Cardiac atrium fibroblast (primary cell): ENCODE results near the gene METTL17. TPM values are rescaled to one million over a fixed set of nuclear protein-coding genes. Genes with fewer than 3 reads are reported as not detected.

Experiments used
- total RNA-seq: library from RNA; depleted of rRNA; stranded (reverse); fragments of >200 nt; gene quantifications from 2 replicates; pipeline ENCODE4 v1.2.3, GENCODE V29; 2015

The METTL17 gene
- 36.8 and 104 TPM in 2 replicates for total RNA-seq

DNA sequence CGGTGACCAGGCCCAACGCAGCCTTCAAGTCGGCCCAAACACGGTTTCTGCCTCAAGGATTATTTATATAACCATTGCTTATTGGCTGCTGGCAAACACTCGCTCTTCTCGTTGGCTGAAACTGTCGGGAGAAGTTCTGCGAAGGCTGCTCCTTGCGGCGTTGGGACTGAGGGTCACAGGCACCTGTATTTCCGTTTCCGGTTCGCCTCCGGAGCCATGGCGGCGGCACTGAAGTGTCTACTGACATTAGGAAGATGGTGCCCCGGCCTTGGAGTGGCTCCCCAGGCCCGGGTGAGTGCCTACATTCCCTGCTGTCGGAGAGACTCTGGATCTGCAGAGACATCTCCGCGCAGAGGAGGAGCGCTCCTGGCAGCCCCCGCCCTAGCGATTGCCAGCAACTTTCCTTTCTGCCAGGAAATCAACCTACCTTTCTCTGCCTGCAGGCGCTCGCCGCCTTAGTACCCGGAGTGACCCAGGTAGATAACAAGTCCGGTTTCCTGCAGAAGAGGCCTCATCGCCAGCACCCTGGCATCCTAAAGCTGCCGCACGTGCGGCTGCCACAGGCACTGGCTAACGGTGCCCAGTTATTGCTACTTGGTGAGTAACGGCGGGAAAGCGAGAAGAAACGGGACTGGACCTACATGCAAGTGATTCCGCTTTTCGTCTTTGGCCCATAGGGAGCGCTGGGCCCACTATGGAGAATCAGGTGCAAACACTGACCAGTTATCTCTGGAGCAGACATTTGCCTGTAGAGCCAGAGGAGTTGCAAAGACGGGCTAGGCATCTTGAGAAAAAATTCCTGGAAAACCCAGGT is at the start of gene METTL17:
Gene METTL17, plus strand, starts transcription at position 194 of the 814 bp plus-strand sequence. Its CDS starts 23 bp downstream, at position 217.

GRCh38 chr14:20954736-20955537 is 34.8 kb upstream of the METTL17 start, which contains the start of gene RNASE2:
Gene RNASE2 (plus strand): TSS chr14:20955487. CDS start chr14:20955772, 285 bp downstream.

GRCh38 chr14:20998674-20999366 is 9.0 kb downstream of the METTL17 start, which contains the start of gene SLC39A2:
Gene SLC39A2 (plus strand): TSS chr14:20999293. CDS start chr14:20999447, 154 bp downstream.

GRCh38 chr14:21024585-21025370 is 35.0 kb downstream of the METTL17 start, which contains the start of gene NDRG2:
Gene NDRG2 (minus strand): TSS chr14:21025061. CDS start chr14:21023315, 1,746 bp downstream.

GRCh38 chr14:21029917-21030316 is 40.1 kb downstream of the METTL17 start, which contains the start of gene TPPP2:
Gene TPPP2 (plus strand): TSS chr14:21030217. CDS start chr14:21030582, 365 bp downstream.

GRCh38 chr14:21034707-21035106 is 44.9 kb downstream of the METTL17 start, which contains the start of gene RNASE13:
Gene RNASE13 (minus strand): TSS chr14:21034807. CDS start chr14:21034288, 519 bp downstream.

GRCh38 chr14:21041676-21042433 is 52.1 kb downstream of the METTL17 start, which contains the start of gene RNASE7:
Gene RNASE7 (plus strand): TSS chr14:21042362. CDS start chr14:21042993, 631 bp downstream.

Other genes starting within 250 kb of the METTL17 start
- gene EDDM3A, start 244.1 kb upstream of the METTL17 start, total RNA-seq, result not detected in 2 replicates
- gene EDDM3B, start 221.6 kb upstream of the METTL17 start, total RNA-seq, result not detected in 2 replicates
- not detected in 2 replicates for gene RNASE6, start 208.7 kb upstream of the METTL17 start, total RNA-seq
- gene RNASE1, start 187.1 kb upstream of the METTL17 start, total RNA-seq, result 3.4 and 8.1 TPM in 2 replicates
- gene RNASE3, start 98.6 kb upstream of the METTL17 start, total RNA-seq, result not detected in 2 replicates
- not detected in 2 replicates for gene RNASE2, start 34.5 kb upstream of the METTL17 start, total RNA-seq
- not detected in 2 replicates for gene SLC39A2, start 9.3 kb downstream of the METTL17 start, total RNA-seq
- gene NDRG2, start 35.1 kb downstream of the METTL17 start, total RNA-seq, result 14.7 and 16.4 TPM in 2 replicates
- not detected in 2 replicates for gene TPPP2, start 40.2 kb downstream of the METTL17 start, total RNA-seq
- gene RNASE13, start 44.8 kb downstream of the METTL17 start, total RNA-seq, result not detected in 2 replicates
- gene RNASE7, start 52.4 kb downstream of the METTL17 start, total RNA-seq, result not detected in 2 replicates
- not detected in 2 replicates for gene RNASE8, start 67.8 kb downstream of the METTL17 start, total RNA-seq
- gene ARHGEF40, start 80.3 kb downstream of the METTL17 start, total RNA-seq, result 27.3 and 38.1 TPM in 2 replicates
- 7.9 and 8.1 TPM in 2 replicates for gene ZNF219, start 108.7 kb downstream of the METTL17 start, total RNA-seq
- not detected in 2 replicates for gene TMEM253, start 111.1 kb downstream of the METTL17 start, total RNA-seq
- not detected in 2 replicates for gene OR5AU1, start 166.1 kb downstream of the METTL17 start, total RNA-seq